ENCODE data around the gene EHMT1. TPM values are rescaled to one million over a fixed set of nuclear protein-coding genes. Genes with fewer than 3 reads are reported as not detected.

Gene EHMT1
- total RNA-seq, 4 donors from 2014 or later: 77.2 to 300 (median 161) TPM

DNA sequence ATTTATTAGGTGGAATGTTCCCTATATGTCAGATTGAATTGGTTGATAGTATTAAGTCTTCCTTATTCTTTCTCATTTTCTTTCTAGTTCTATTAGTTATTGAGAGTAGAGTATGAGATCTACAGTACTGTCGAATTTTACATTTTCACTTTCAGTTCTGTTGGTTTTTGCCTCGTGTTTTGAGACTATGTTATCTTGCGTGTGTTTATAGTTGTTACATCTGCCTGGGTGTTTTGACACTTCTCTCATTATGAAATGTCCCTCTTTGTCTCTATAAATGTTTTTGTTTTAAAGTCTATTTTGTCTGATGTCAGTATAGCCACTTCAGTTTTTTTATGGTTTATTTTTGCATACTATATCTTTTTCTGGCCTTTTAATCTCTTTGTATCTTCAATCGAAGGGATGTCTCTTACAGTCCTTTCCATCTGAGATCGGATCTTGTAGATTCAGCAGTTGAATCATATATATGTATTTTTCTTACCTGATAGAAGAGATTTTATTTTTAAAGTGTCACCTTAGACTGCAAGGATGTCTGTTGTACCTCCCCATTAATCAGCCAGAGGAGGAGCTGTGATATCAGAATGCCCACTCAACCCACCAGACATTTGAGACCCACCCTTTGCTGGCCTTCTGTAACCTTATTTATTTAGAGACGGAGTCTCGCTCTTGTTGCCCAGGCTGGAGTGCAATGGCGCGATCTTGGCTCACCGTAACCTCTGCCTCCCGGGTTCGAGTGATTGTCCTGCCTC is 20.7 kb downstream of the EHMT1 start:
- Histone ChIP-seq H3K27ac (peak overlapping the region in 2 of 4 donors; percentile 2 to 49), H3K4me1 (peaks cover 0 to 11% (median 5%) of the 10 kb centered on the region in 4 donors), H3K4me3 (peak overlapping the region in 2 of 4 donors; percentile 11 to 20), H3K9me3 (no peaks in the 10 kb centered on the region), H3K27me3 (no peaks in the 10 kb centered on the region), H3K36me3 (no peaks in the 10 kb centered on the region)
- TF ChIP-seq CTCF (IDR thresholded peaks at IDR 0.05) (no peak), POLR2A (IDR thresholded peaks at IDR 0.05) (no peak)
- no peak for DNase-seq

- Histone ChIP-seq H3K4me3 (no peak overlapping the region), H3K27me3 (no peaks in the 10 kb centered on the region), H3K4me1 (peaks cover 0 to 11% (median 5%) of the 10 kb centered on the region in 4 donors), H3K9me3 (no peaks in the 10 kb centered on the region), H3K27ac (no peak overlapping the region), H3K36me3 (no peaks in the 10 kb centered on the region)
- TF ChIP-seq POLR2A (IDR thresholded peaks at IDR 0.05): no peak
- TF ChIP-seq CTCF (IDR thresholded peaks at IDR 0.05): no peak
- no peak for DNase-seq
Measured at GRCh38 chr9:137640862-137641261, 22.1 kb downstream of the EHMT1 start.

DNA sequence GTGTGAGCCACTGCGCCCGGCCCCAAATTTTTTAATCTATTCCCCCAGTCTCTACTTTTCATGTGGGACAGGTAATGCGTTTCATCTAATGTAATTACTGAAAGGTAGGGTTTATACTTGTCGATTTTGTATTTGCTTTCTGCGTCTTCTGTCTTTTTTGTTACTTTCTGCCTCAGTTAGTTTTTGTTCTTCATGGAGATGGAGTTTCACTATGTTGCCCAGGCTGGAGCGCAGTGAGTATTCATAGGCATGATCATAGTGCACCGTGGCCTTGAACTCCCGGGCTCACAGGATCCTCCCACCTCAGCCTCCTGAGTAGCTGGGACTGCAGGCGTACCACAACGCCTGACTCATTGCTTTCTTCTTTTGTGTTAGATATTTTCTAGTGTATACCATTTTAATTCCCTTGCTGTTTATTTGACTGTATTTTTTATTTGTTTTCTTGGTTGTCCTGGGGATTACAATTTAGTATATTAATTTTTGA is 23.4 kb downstream of the EHMT1 start:
- Histone ChIP-seq H3K4me1 (peaks cover 0 to 11% (median 5%) of the 10 kb centered on the region in 4 donors), H3K9me3 (no peaks in the 10 kb centered on the region), H3K27me3 (no peaks in the 10 kb centered on the region), H3K4me3 (no peak overlapping the region), H3K27ac (no peak overlapping the region), H3K36me3 (no peaks in the 10 kb centered on the region)
- no peak for TF ChIP-seq POLR2A (IDR thresholded peaks at IDR 0.05)
- TF ChIP-seq CTCF (IDR thresholded peaks at IDR 0.05): no peak
- DNase-seq: no peak

GRCh38 chr9:137642892-137643291 is 24.1 kb downstream of the EHMT1 start:
- DNase-seq: no peak
- TF ChIP-seq CTCF (IDR thresholded peaks at IDR 0.05) (no peak), POLR2A (IDR thresholded peaks at IDR 0.05) (no peak)

DNA sequence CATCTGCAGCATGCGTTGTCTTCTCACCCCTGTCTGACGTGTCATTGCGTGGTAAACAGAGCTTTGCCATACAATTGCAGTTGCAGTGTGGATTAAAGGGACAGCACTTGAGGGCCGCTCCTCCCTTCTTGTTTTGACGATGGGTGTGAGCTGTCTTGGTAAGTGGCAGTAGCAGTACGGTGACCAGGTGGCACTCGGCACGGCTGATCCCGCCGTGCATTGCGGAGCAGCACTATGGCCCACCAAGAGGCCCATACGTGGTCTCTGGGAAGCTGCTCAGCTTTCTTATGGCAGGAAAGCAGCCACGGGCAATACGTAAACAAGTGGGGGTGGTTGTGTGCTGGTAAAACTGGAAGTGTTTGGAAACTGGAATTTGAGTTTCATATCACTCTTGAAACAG is 25.1 kb downstream of the EHMT1 start:
- DNase-seq: no peak
- Histone ChIP-seq H3K36me3 (no peaks in the 10 kb centered on the region), H3K27me3 (no peaks in the 10 kb centered on the region), H3K4me1 (peaks cover 0 to 6% (median 2%) of the 10 kb centered on the region in 4 donors), H3K4me3 (no peak overlapping the region), H3K27ac (no peak overlapping the region), H3K9me3 (no peaks in the 10 kb centered on the region)
- TF ChIP-seq CTCF (IDR thresholded peaks at IDR 0.05): no peak
- TF ChIP-seq POLR2A (IDR thresholded peaks at IDR 0.05): no peak

More at GRCh38 chr9:137642892-137643291, 24.1 kb downstream of the EHMT1 start:
- no peak overlapping the region for H3K4me3 ChIP-seq
- no peaks in the 10 kb centered on the region for H3K9me3 ChIP-seq
- no peaks in the 10 kb centered on the region for H3K36me3 ChIP-seq
- H3K4me1 ChIP-seq: peaks cover 0 to 11% (median 5%) of the 10 kb centered on the region in 4 donors
- H3K27me3 ChIP-seq: no peaks in the 10 kb centered on the region
- no peak overlapping the region for H3K27ac ChIP-seq

Measured in Peyer's patch (tissue), 4 donors.